ENCODE results near the gene B4GAT1.

B4GAT1 gene

GRCh38 chr11:66299186-66299585 lies 48.2 kb downstream of the B4GAT1 start:
- no peaks in the 10 kb centered on the region for H3K36me3 Mint-ChIP-seq (ENCODE audit: low read depth)
- no peak overlapping the region for H3K4me3 Mint-ChIP-seq
- peaks cover 5% of the 10 kb centered on the region for H3K4me1 Mint-ChIP-seq (ENCODE audit: low read depth)
- H3K9me3 Mint-ChIP-seq, result no peaks in the 10 kb centered on the region
- H3K27ac Mint-ChIP-seq, result no peak overlapping the region
- intact Hi-C loops (cut with micrococcal nuclease), result no loop called here
- H3K27me3 Mint-ChIP-seq, result peaks cover 23% of the 10 kb centered on the region

- peaks cover 39% of the 10 kb centered on the region for H3K27me3 Mint-ChIP-seq
- H3K4me3 Mint-ChIP-seq, result no peak overlapping the region
- intact Hi-C loops (cut with micrococcal nuclease), result no loop called here
- H3K4me1 Mint-ChIP-seq (ENCODE audit: low read depth), result peaks cover 9% of the 10 kb centered on the region
- no peaks in the 10 kb centered on the region for H3K36me3 Mint-ChIP-seq (ENCODE audit: low read depth)
- H3K27ac Mint-ChIP-seq, result no peak overlapping the region
- H3K9me3 Mint-ChIP-seq, result no peaks in the 10 kb centered on the region
Observed at GRCh38 chr11:66297610-66298009, 49.8 kb downstream of the B4GAT1 start.

Measured in dendritic cell treated with granulocyte-macrophage colony-stimulating factor and Interleukin-4, amounts not matched to agents 40 ng/mL and 50 ng/mL, for 4 days (primary cell).